ENCODE measurements around the gene CTBP2.
A peak's percentile ranks its signal among the peaks of the same experiment; 100 is the strongest.
"Not testable (repeated sequence)": the region's sequence is repeated elsewhere in the genome, so short reads cannot be mapped to it uniquely, and the experiment has no call there.

CTBP2 gene

DNA sequence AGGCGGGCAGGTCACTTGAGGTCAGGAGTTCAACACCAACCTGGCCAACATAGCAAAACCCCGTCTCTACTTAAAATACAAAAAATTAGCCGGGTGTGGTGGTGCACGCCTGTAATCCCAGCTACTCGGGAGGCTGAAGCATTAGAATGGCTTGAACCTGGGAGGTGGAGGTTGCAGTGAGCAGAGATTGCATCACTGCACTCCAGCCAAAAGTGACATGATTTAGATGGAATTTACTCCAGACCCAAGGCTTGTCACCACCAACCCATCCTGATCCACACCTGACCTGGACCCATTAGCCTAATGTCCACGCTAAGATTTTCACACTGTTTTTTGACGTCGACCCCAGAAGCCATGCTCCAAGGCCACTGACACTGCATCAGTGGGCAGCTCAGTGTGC is 101.0 kb downstream of the CTBP2 start:
- not testable (repeated sequence) for DNase-seq

DNA sequence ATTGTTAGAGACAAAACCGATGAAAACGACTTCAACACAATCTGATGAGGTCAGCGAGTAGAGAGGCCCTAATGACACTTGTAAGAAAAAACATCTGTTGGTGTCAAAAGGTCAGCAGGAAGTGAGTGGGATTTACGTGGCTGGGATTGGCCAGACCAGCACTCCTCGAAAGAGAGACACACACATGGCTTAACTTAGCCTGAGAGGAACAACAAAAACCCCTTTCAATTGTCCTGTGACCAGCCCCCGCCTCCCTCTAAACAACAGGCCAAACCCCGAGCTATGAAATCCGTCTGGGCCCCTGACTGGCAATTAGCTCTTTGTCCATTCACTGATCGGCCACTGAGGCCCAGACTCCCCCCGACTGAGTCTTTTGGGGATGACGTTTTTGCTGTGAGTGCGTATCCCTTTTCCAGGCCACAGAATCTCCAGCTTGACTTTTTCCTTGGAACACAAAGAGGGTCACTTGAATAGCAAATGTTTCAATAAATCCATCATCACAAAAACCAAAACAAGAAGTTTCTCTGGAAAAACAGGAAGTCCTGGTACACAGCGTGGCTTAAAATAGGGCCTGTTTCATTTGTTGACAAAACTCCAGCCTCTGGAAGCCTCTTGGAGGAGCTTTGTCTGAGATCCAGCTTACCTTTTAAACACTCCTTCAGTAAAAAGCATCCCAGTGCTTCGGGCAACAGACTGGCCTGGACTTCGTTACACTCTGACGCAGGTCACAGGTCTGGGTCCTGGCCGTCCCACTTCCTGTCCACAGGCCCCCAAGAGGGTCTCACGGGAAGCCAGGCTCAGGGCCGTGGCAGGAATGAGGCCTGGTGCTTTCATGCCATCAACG is 103.0 kb downstream of the CTBP2 start:
- no peak for DNase-seq

DNA sequence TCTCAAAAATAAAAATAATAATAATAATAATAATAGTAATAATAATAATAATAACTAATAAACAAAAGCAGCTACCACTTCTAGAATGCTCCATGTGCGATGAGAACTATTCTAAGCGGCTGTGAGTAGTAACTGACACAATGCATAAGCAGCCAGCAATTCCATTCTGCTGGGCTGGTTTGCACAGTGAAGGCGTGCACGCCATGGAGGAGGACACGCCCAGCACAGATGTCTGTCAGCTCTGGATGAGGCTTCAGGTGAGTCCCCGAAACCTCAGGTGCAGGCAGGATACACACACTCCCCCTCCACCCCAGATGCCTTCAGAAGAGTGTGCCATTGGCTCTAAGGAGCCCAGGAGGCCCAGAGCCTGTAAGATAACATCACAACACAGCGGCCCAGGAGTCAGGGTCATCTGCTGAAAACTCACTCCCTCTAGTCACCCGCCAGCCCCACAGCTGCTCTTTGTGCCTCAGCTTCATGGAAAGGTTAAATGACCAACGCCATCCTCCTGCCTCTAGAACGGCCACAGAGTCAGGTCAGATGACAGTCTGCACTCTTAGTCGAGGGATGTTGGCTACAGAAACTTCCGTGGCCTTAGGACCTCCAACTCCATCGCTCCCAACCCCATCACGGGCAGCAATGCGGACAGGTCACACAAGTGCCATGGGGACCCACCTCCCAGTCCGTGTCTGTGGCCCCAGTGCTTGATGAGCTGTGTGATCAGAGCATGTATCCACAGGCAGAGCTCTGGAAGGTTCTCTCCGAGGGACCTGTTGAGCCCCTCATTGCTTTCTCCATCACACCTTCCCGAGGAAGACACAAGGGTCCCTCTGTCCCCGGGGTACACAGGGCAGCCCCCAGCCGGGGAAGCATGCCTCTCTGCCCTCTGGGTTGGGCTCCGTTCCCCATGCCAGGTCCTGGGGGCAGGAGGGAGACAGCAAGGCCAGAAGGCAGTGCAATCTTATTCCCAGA is 103.9 kb downstream of the CTBP2 start:
- no peak for DNase-seq

DNA sequence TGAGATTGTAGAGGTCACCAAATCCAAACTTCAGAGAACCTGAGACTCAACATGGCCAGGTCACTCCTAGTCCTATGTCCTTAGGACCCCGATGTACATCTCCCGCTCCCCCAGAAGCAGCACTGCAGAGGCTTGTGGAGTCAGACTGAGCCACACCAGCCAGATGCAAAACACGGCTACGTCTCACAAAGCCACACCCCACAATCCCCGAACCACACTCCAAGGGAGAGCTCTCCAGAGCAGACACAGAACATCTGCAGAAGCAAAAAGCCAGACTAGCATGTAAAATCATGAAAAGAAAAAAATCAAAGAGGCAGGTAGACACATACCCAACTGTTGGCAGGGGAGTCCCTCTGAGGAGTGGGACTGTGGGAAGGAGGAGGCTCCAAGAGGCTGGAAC is 104.9 kb downstream of the CTBP2 start:
- DNase-seq: no peak

DNA sequence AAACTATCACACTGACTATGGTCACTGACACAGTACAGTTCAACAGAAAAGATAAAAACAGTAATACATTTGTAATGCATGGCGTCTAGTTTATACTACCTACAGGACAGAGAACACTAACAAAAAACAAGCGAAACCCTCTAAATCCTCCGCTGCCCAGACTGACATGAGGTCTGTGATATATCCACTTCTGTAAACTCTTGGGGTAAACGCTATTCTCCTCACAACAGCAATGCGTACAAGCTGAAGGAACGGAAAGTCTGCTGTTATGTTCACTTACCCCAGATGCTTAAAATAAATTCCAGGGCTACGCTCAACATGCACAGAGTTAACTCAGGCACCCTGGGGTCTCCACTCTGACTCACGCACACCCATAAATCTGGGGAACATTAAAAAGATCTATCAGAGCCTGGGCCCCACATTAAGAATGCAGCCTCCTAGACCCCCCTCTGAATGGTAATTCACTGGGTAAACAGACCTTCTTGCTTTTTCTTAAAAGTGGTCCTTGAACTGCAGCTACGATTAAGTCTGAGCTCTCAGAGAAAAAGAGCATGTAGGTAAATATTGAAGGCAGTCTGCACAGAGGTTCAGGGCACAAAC is 105.6 kb downstream of the CTBP2 start:
- DNase-seq: no peak

DNA sequence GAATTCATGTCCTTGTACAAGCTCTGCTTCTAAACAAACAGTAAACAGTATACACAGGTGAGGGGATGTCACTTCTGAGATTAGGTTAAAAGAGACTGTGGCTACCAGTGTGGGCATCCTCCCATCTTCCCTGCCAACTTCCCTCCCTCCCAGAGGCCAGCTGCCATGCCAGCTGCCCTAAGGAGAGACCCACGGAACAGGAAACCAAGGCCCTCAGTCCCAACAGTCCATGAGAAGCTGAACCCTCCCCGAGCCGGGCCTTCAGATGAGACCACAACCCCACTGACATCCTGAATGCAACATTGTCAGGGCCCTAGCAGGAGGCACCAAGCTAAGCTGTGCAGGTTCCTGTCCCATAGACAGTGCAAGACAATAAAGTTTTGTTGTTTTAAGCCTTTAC is 106.1 kb downstream of the CTBP2 start:
- DNase-seq: no peak

DNA sequence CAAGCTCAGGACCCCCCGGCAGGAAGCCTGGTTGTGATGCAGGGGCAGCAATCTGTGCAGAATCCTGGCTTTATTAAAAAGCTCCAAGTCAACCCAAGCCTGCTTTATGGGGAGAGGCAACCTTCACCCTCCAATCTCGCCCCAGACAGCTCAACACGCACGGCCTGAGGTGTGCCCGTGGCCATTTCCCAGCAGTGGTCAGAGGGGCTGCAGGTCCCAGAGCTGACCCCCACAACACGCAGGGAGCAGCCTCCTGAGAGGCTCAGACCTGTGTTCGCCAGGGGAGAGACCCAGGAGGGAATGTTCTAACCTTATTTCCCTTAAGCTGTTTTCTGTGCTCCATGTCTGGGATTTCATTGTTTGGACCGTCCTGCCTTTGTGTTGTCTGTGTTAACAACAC is 108.2 kb downstream of the CTBP2 start:
- no peak for DNase-seq

DNA sequence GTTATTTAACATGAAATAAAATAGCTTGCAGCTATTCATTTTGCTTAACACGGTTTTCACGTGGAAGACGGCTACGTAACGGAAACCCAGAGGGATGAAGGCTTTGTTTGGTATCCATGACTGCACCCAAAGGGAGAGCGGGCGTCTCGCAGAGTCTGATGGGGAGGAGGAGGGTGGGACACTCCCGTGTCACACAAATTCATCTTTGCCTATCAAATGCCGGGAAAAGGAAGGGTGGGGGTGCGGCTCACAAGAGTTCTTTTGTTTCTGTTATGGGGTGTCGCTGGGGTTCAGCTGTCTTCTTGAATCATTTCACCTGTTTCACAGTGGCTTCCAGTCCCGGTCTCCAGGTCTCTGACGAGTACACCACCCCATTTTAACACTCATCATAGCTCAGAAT is 110.0 kb downstream of the CTBP2 start:
- no peak for DNase-seq

DNA sequence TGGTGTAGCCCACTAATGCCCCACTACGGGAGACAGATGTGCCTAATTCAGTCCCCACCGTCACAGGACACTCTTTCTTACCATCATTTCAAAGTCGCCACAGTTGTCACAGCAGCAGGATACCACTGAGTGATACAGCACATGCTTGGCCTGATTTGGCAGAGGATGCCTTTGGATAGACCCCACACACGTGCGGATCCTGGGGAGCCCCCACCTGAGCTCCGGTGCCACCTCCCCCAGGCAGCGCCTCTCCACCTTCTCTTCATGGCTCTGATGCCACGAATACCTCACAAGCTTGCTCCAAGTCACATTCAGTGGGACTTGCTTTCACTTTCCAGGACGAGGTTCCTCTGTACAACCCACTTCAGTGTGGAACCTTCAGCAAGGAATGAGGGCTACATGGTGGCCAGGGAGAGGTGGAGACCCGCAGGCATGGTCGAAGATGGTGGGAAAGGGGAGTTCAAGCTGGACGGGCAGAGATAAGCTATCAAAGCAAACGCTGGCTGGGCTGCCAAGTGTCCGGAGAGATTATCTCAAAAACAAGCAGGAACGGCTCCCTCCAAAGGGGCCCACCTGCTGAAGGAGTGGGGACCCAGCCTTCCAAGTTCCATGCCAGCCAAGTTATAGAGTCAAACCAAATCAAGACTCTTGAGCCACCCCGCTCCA is 111.0 kb downstream of the CTBP2 start:
- DNase-seq: no peak

DNA sequence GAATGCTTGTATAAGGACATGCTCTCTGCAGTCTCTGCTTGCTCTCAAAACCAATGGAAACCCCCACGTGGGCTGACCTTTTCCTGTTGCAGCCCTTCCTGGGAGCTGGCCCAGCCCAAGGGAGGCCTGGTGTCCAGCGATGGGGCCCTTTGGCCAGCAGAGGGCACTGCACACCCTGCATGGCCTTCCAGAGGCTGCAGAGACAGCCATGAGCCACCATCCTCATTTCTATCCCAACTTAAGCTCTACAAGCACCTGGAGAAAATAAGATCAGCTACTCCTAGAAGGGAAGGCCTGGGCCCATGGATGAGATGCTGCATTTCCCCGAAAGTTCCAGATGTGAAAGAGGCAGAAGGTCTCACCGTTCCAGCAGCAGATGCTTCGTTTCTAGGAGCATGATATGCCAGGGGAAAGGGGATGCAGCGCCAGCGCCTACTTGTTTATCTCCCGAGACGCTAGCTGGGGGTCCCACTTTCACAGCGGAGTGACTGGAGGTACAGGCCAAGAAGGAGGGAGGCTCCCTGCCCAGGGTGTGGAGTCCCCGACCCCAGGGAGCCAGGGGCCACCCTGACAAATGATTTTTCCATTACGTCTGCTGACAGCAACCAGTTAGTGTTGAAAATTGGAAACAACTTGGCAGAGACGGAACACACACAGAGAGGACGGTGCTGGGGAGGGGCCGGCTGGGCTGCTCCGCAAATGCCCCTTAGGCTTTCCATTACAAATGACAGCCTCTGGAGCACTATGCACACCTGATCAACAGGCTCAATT is 112.1 kb downstream of the CTBP2 start:
- DNase-seq: peak; percentile 73

DNA sequence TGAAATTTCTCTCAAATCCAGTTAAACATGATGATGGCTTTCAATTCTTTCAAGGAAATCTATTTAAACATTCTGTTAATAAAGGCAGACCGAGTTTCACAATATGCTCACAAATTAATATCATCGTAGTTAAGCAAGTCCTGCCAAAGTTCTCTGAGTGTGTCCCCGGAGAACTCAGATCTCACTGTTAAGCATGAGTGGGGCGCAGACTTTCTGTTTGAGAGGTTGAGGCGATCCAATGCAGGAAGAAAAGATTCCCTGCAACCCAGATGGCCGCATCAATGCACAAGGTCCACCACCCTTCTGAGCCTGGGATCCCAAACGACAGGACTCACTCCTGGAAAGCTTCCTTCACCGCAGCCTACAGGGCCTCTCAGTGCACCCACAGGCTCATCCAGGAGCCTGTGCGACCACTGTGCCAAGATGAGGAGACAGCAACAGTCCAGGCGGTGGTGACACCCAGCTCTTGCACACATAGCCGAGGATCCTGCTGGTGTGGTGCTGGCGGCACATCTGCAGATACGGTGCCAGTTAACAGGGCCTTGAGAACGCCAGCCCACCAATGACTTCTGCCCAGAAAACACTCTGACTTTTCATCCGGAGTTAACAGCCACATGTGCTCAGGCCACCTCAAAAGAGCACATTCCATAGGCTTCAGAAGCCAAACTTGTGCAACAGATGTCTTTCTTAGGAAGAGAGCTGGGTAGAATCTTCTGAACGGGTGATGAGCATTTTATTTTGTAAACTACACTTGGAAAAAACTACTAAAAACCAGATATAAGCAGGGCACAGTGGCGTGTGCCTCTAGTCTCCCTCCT is 116.3 kb downstream of the CTBP2 start:
- no peak for DNase-seq

DNA sequence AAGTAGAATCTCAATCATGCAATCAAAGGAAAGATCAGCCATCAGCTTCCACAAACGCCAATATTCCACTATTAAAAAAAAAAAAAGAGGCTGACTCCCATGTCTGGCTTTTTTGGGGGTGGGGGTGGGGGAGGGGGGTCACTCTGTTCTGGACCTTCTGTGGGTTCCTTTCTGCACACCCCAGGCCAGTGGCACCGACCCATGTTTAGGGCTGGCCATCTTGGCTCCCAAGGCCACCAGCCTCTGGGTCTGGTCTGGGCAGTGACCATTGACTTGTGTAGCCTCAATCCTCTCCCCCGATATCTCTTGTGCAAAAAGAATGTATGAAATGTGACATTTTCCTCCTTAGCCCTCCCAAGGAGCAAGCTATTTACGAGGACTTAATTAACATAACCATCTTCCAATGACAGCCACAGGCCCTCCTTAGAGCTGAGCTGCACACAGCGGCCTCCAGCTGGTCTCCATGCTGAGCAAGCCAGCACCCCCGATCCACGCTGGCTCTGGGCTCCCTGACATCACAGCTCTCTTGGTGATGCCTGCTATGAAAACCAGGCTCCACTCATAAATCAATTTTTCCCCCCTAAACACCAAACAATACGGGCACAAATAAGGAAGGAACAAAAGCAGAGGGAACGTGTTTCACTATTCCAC is 118.4 kb downstream of the CTBP2 start:
- DNase-seq: no peak

DNA sequence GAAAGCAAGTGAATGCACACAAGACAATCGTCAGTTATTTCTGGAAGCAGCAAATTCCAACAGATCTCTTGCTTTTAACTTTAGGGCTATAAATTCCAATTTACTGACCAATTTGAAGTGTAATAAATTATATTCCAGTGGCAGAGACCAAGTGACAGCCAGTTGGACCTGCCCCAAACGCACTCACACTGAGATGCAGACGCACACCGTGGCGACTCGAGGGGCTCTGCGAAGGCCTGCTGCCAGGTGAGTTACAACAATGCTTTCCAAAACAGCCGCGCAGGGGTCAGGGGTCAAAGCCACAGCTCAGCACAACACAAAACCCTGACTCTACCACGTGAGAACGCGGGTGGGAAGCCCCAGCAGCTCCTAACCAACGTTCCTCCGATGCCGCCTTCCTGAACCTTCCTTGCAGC is 121.0 kb downstream of the CTBP2 start:
- no peak for DNase-seq

DNA sequence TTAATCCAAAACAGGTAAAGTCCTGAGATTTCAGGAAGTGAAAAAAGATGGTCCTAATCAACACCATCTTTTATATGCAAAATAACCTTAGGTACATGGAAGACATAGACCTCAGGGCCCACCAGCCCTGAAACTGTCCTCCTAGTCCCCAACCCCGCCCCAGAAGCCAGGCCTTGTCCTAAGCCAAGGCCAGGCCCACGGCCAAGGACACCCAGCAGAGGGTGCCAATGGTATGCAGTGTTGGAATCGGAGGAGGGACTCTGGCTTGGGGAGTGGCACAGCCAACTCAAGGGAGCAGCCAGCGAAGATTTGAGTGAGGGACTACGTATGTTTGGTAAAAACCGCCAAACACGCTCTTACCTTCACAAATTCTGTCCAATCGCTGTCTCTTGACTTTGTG is 121.7 kb downstream of the CTBP2 start:
- DNase-seq: no peak

DNA sequence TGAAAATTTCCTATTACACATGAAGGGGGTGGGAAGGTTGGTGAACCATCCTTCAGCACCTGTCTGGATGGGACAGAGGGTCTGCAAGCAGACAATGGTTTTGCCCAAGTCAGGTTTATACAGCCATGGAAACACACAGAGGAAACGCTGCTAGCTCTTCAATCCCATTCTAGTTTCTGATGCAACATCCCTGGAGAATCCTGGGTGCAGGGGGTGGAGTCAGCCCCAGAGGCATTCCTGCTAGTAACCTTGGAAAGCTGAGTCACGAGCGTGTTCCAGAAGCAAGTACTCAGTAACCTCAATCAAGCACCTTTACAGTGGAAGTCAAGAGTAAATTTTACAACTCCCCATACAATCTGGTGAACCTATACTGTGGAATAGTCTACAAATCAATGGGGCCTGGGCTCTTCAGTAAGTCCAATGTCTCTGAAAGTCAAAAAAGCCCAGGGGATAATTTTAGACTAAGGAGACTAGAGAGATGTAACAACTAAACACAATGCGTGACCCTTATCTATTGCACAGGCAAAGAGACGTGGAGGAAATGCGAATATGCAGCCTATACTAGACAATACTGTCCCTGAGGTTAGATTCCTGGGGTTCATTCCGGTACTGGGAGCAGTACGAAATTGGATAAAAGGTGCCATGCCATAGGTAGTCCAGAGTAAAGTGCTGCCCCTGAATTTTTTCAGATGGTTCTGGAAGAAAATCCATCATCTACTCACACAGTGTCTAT is 123.1 kb downstream of the CTBP2 start:
- DNase-seq: no peak

DNA sequence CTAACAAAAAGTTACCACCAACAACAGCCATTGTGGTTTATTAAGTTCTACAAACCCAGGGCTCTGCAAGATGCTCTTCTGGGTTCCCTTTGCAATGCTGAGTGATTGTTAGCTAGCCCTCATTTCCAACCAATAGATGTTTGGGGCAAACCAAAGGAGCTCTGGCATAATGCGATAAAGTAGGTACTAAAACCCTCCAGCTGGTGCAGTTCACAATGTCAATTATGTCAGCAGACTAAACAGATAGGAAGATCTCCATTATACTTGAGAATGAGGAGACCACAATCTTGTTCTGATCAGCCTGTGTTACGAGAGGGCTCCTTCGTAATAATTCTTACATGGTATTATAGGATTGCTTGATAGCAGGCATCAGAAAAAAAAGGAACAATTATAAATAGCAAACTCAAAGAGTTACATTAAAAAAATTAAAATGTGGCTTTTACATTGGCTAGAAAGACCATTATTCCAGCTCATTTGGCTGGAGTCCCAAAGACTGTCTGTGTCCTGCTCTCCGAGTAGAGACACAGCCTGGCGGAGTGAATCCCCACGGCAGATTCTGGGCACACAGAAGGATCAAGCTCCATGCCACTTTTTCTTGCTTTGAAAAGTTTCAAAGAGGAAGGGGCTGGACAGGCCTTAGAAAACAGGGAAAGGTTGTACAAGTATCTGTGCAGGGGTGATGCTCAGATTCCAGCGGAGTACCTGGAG is 124.6 kb downstream of the CTBP2 start:
- DNase-seq: no peak

DNA sequence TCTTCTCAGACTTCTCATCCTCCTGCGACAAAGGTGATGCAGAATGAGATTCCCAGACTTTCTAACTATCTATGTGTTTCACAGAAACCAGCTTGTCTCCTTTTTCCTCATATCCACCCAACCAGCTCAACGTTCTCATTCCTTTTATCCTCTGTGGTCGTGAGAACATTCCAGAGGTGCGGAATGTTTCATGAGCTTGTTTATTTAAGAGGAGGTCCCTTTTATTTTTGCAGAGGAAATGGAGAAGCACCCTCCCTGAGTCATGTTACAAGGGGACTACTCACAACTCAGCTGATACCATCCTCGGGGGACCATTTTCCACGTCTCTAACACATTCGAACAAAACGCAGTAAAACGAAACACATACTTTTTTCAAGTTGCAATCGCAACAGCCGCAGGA is 125.2 kb downstream of the CTBP2 start:
- DNase-seq: no peak

DNA sequence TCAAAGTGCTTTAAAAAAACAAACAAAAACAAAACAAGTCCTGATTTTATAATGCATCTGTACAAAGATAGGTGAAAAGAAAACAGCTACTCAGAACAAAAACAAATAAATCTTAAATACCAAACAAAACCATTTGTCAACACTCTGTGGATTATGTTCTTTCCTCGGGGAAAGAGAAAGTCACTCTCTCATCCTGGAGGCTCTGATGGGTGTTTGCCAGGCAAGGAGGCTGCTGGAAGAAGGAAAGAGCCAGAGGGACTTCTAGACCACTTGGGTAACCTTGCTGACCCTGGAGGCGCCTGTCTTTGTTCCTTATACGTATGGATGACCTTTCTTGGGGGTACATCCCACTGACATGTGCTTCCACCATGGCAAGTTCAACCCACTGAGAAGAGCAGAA is 125.7 kb downstream of the CTBP2 start:
- DNase-seq: no peak
